Neural cell (in vitro differentiated cells): Measurements from ENCODE around the gene SLC34A3. TPM values are rescaled to one million over a fixed set of nuclear protein-coding genes. Genes with fewer than 3 reads are reported as not detected.
A peak's percentile ranks its signal among the peaks of the same experiment; 100 is the strongest.

Source experiments
- H2AFZ ChIP-seq: fragments of 200-600, 300-800 bp; sonication (generic), shearing (Covaris generic); 2 replicates; pipeline ENCODE4 v1.6.0; 2014; ENCODE audit warnings: low read depth, mild to moderate bottlenecking, antibody characterized with exemption, low read length, moderate library complexity
- H3F3A ChIP-seq: fragments of 200-600 bp; shearing (Covaris generic); 2 replicates; pipeline ENCODE4 v1.6.1; 2016; ENCODE audit warnings: mild to moderate bottlenecking, moderate library complexity, mixed read lengths, antibody characterized with exemption, low read length; ENCODE audit not compliant: insufficient read depth, poor library complexity, severe bottlenecking
- H3K27ac ChIP-seq: fragments of 200-600, 300-800 bp; sonication (generic), shearing (Covaris generic); 2 replicates; pipeline ENCODE4 v1.5.1; 2014; ENCODE audit warnings: mild to moderate bottlenecking, low read length, moderate library complexity
- H3K27me3 ChIP-seq: fragments of 300-800, 200-600 bp; sonication (generic), shearing (Covaris generic); 2 replicates; pipeline ENCODE4 v1.6.0; 2014; ENCODE audit warnings: mild to moderate bottlenecking, low read depth, low read length, moderate library complexity; ENCODE audit not compliant: insufficient read depth
- H3K36me3 ChIP-seq: fragments of 300-800, 200-600 bp; sonication (generic), shearing (Covaris generic); 2 replicates; pipeline ENCODE4 v1.5.1; 2014; ENCODE audit warnings: mild to moderate bottlenecking, antibody characterized with exemption, low read length, moderate library complexity; ENCODE audit not compliant: insufficient read depth
- H3K4me2 ChIP-seq: fragments of 300-800, 200-600 bp; sonication (generic), shearing (Covaris generic); 2 replicates; pipeline ENCODE4 v1.6.0; 2014; ENCODE audit warnings: mild to moderate bottlenecking, low read length
- H3K4me3 ChIP-seq: fragments of 300-800, 200-600 bp; sonication (generic), shearing (Covaris generic); 2 replicates; pipeline ENCODE4 v1.5.1; 2014; ENCODE audit warnings: mild to moderate bottlenecking, low read length, moderate library complexity
- H3K79me2 ChIP-seq: fragments of 200-600 bp; shearing (Covaris generic); replicated peaks from 2 replicates; pipeline ENCODE4 v1.6.0; 2014; ENCODE audit warnings: mild to moderate bottlenecking, low read length, moderate library complexity; ENCODE audit not compliant: insufficient read depth
- H3K9ac ChIP-seq: fragments of 300-800, 200-600 bp; sonication (generic), shearing (Covaris generic); 2 replicates; pipeline ENCODE4 v1.6.1; 2016; ENCODE audit warnings: mild to moderate bottlenecking, low read length, mixed read lengths
- H3K9me2 ChIP-seq: fragments of 200-600 bp; shearing (Covaris generic); 2 replicates; pipeline ENCODE4 v1.6.1; 2016; ENCODE audit warnings: mild to moderate bottlenecking, low read length, mixed read lengths; ENCODE audit not compliant: insufficient read depth
- H3K9me3 ChIP-seq: fragments of 200-600, 300-800 bp; sonication (generic), shearing (Covaris generic); 2 replicates; pipeline ENCODE4 v1.6.1; 2016; ENCODE audit warnings: mild to moderate bottlenecking, mixed run types, low read length, moderate library complexity, mixed read lengths
- H4K20me1 ChIP-seq: fragments of 200-600 bp; shearing (Covaris generic); 2 replicates; pipeline ENCODE4 v1.6.1; 2016; ENCODE audit warnings: mild to moderate bottlenecking, mixed run types; ENCODE audit not compliant: insufficient read depth
- CTCF ChIP-seq: fragments of 450-650 bp; IDR thresholded peaks from 2 replicates; pipeline ENCODE4 v1.5.1; 2014; ENCODE audit warnings: antibody characterized with exemption, mild to moderate bottlenecking, moderate library complexity; ENCODE audit not compliant: poor library complexity, severe bottlenecking
- EP300 ChIP-seq: fragments of 450-650 bp; conservative IDR thresholded peaks from 2 replicates; pipeline ENCODE4 v1.6.1; 2014; ENCODE audit warnings: antibody characterized with exemption, mild to moderate bottlenecking, moderate library complexity; ENCODE audit not compliant: poor library complexity, severe bottlenecking
- EZH2 ChIP-seq: fragments of 200-600, 300-800 bp; shearing (Covaris generic), sonication (generic); IDR thresholded peaks from 2 replicates; pipeline ENCODE4 v1.6.1; 2014; ENCODE audit warnings: antibody characterized with exemption, low read length, borderline replicate concordance, mild to moderate bottlenecking; ENCODE audit not compliant: insufficient read depth, poor library complexity, severe bottlenecking
- MXI1 ChIP-seq: fragments of 450-650 bp; conservative IDR thresholded peaks from 2 replicates; pipeline ENCODE4 v1.6.1; 2014; ENCODE audit warnings: antibody characterized with exemption, mild to moderate bottlenecking; ENCODE audit not compliant: poor library complexity, severe bottlenecking
- POLR2AphosphoS5 ChIP-seq: IDR thresholded peaks from 2 replicates; pipeline ENCODE4 v1.6.1; 2012
- RAD21 ChIP-seq: fragments of 450-650 bp; conservative IDR thresholded peaks from 2 replicates; pipeline ENCODE4 v1.6.1; 2014; ENCODE audit warnings: antibody characterized with exemption, mild to moderate bottlenecking, moderate library complexity
- REST ChIP-seq: IDR thresholded peaks from 2 replicates; pipeline ENCODE4 v1.6.1; 2012; ENCODE audit warnings: borderline replicate concordance
- SMC3 ChIP-seq: fragments of 450-650 bp; conservative IDR thresholded peaks from 2 replicates; pipeline ENCODE4 v1.6.1; 2014; ENCODE audit warnings: antibody characterized with exemption, mild to moderate bottlenecking, moderate library complexity; ENCODE audit not compliant: poor library complexity
- TAF1 ChIP-seq: IDR thresholded peaks from 2 replicates; pipeline ENCODE4 v1.6.1; 2012; ENCODE audit warnings: low read depth
- polyA plus RNA-seq: library from polyadenylated mRNA; depleted of rRNA; stranded (reverse); fragments of >200 nt; gene quantifications from 2 replicates; pipeline ENCODE4 v1.2.3, GENCODE V29; 2014

SLC34A3 gene
- polyA plus RNA-seq, 1 donor from 2014 or later, result 0.27 TPM

GRCh38 chr9:137201205-137201868 is 29.4 kb upstream of the SLC34A3 start:
- Histone ChIP-seq H2AFZ (peak overlapping the region; percentile 51), H3K4me2 (peak overlapping the region; percentile 96), H3K9me3 (no peaks in the 10 kb centered on the region), H3K4me3 (peak overlapping the region; percentile 86), H3K27me3 (no peaks in the 10 kb centered on the region), H3F3A (no peaks in the 10 kb centered on the region), H4K20me1 (no peaks in the 10 kb centered on the region), H3K27ac (peak overlapping the region; percentile 49), H3K36me3 (no peaks in the 10 kb centered on the region), H3K9ac (peak overlapping the region; percentile 70), H3K9me2 (no peaks in the 10 kb centered on the region), H3K79me2 (peaks cover 27% of the 10 kb centered on the region)
- TF ChIP-seq SMC3 (no peak), EP300 (no peak), CTCF (no peak), REST (no peak), TAF1 (no peak), RAD21 (no peak), EZH2 (no peak), MXI1 (no peak)

- H3K9ac ChIP-seq, result no peak overlapping the region
- no peaks in the 10 kb centered on the region for H3K36me3 ChIP-seq
- H3K27me3 ChIP-seq, result no peaks in the 10 kb centered on the region
- no peaks in the 10 kb centered on the region for H3K9me2 ChIP-seq
- no peak overlapping the region for H3K27ac ChIP-seq
- H3K4me3 ChIP-seq, result no peak overlapping the region
- H3F3A ChIP-seq, result no peaks in the 10 kb centered on the region
- H4K20me1 ChIP-seq, result no peaks in the 10 kb centered on the region
- TF ChIP-seq POLR2AphosphoS5 (no peak), REST (no peak), CTCF (no peak), MXI1 (no peak), SMC3 (no peak), EP300 (no peak), RAD21 (no peak), EZH2 (no peak), TAF1 (no peak)
- H3K79me2 ChIP-seq, result peaks cover 31% of the 10 kb centered on the region
- H2AFZ ChIP-seq, result no peak overlapping the region
- no peaks in the 10 kb centered on the region for H3K9me3 ChIP-seq
- no peak overlapping the region for H3K4me2 ChIP-seq
These were observed 27.7 kb upstream of the SLC34A3 start for GRCh38 chr9:137202966-137203365.
